Endothelial cell of umbilical vein (primary cell): ENCODE measurements around the gene PLEKHB1. TPM values are rescaled to one million over a fixed set of nuclear protein-coding genes. Genes with fewer than 3 reads are reported as not detected.

Experiments used
- BruUV-seq: library from RNA; stranded (reverse); fragments of 400-500 nt; replicated peaks from 2 replicates; lab custom pipeline; 2021; lab: Mats Ljungman, UMichigan
- CTCF ChIA-PET: fragments of 300-600, 350-600 bp; sonication (Branson Sonifier 250); formaldehyde crosslinking; loops from one replicate; lab custom pipeline; 2021; ENCODE audit warnings: antibody characterized with exemption, inconsistent platforms; lab: Charles Lee
- POLR2A ChIA-PET: fragments of 300-600, 350-600 bp; sonication (Branson Sonifier 250); formaldehyde crosslinking; loops from one replicate; lab custom pipeline; 2021; ENCODE audit warnings: antibody characterized with exemption, inconsistent platforms; lab: Charles Lee
- DNase-seq: peaks from one replicate; pipeline ENCODE4 v3.0.0-alpha.2; 2011; ENCODE audit warnings: low read depth, low spot score
- FAIRE-seq: peaks from 2 replicates; lab custom pipeline; 2011; peaks lifted over from hg19 to GRCh38; lab: Jason Lieb, UNC
- H2AFZ ChIP-seq: 2 replicates; pipeline ENCODE4 v1.6.0; 2012; ENCODE audit warnings: low read depth, low read length, control low read depth, inconsistent platforms
- H3K27ac ChIP-seq: 2 replicates; pipeline ENCODE4 v1.5.1; 2011; ENCODE audit warnings: low read depth, mild to moderate bottlenecking, control low read depth, low read length, moderate library complexity; ENCODE audit not compliant: insufficient read depth
- H3K27me3 ChIP-seq, 2 experiments: 2 replicates each; pipeline versions ENCODE4 v1.6.0 to v1.6.1; 2011; ENCODE audit warnings: low read length in 2 of 2, mixed read lengths in 1 of 2; ENCODE audit not compliant: control insufficient read depth in 2 of 2, insufficient read depth in 2 of 2
- H3K36me3 ChIP-seq, 2 experiments: 2 replicates in 1 of 2; 3 replicates in 1 of 2; pipeline ENCODE4 v1.5.1; 2011; ENCODE audit warnings: low read length in 2 of 2, mild to moderate bottlenecking in 1 of 2, moderate library complexity in 1 of 2; ENCODE audit not compliant: control insufficient read depth in 2 of 2, insufficient read depth in 2 of 2; ENCODE audit errors: extremely low read depth in 1 of 2
- H3K4me1 ChIP-seq: 3 replicates; pipeline ENCODE4 v1.5.1; 2011; ENCODE audit warnings: mild to moderate bottlenecking, low read length; ENCODE audit not compliant: control insufficient read depth, insufficient read depth; ENCODE audit errors: extremely low read depth
- H3K4me2 ChIP-seq: 2 replicates; pipeline ENCODE4 v1.6.1; 2011; ENCODE audit warnings: low read length, control low read depth, mixed read lengths; ENCODE audit not compliant: insufficient read depth
- H3K4me3 ChIP-seq, 3 experiments: fragments of 200-600 bp in 1 of 3; sonication (generic), shearing (Covaris generic) in 1 of 3; replicated peaks in 1 of 3; 2 replicates each; pipeline ENCODE4 v1.5.1; 2011 to 2016; ENCODE audit warnings: control low read depth in 3 of 3, low read length in 3 of 3, mild to moderate bottlenecking in 2 of 3, inconsistent platforms in 1 of 3, low read depth in 1 of 3, moderate library complexity in 1 of 3; ENCODE audit not compliant: insufficient read depth in 1 of 3
- H3K79me2 ChIP-seq: 2 replicates; pipeline ENCODE4 v1.6.0; 2012; ENCODE audit warnings: low read length, inconsistent platforms; ENCODE audit not compliant: control insufficient read depth, insufficient read depth
- H3K9ac ChIP-seq: replicated peaks from 2 replicates; pipeline ENCODE3; 2011; ENCODE audit warnings: low read length, control low read depth; ENCODE audit not compliant: insufficient read depth; ENCODE audit errors: extremely low read depth
- H3K9me1 ChIP-seq: replicated peaks from 3 replicates; pipeline ENCODE4 v1.6.0; 2011; ENCODE audit warnings: mild to moderate bottlenecking, low read length; ENCODE audit not compliant: control insufficient read depth, insufficient read depth; ENCODE audit errors: extremely low read depth
- H3K9me3 ChIP-seq: replicated peaks from 2 replicates; pipeline ENCODE4 v1.5.1; 2012; ENCODE audit warnings: low read length, inconsistent platforms; ENCODE audit not compliant: control insufficient read depth, insufficient read depth
- H4K20me1 ChIP-seq: replicated peaks from 2 replicates; pipeline ENCODE3; 2011; ENCODE audit warnings: mild to moderate bottlenecking, low read length; ENCODE audit not compliant: control insufficient read depth, insufficient read depth; ENCODE audit errors: extremely low read depth
- EZH2 ChIP-seq: IDR thresholded peaks from 2 replicates; pipeline ENCODE4 v1.6.1; 2012; ENCODE audit warnings: borderline replicate concordance, low read depth, mild to moderate bottlenecking, moderate library complexity, low read length, inconsistent platforms; ENCODE audit not compliant: severe bottlenecking
- FOS ChIP-seq: IDR thresholded peaks from 2 replicates; pipeline ENCODE4 v1.6.1; 2011; ENCODE audit warnings: mild to moderate bottlenecking, low read length, moderate library complexity, borderline replicate concordance; ENCODE audit not compliant: insufficient read depth
- GATA2 ChIP-seq: IDR thresholded peaks from 2 replicates; pipeline ENCODE4 v1.7.0; 2011; ENCODE audit warnings: low read depth, mild to moderate bottlenecking, moderate library complexity, mixed read lengths, low read length; ENCODE audit not compliant: insufficient read length, insufficient read depth
- JUN ChIP-seq: IDR thresholded peaks from 2 replicates; pipeline ENCODE4 v1.6.1; 2011; ENCODE audit warnings: borderline replicate concordance, low read depth; ENCODE audit not compliant: insufficient read length, insufficient read depth
- MYC ChIP-seq: IDR thresholded peaks from one replicate; pipeline ENCODE4 v1.6.1; 2011; ENCODE audit warnings: mild to moderate bottlenecking, low read depth, low read length
- POLR2A ChIP-seq: IDR thresholded peaks from 2 replicates; pipeline ENCODE4 v1.6.1; 2012; ENCODE audit warnings: low read depth, mild to moderate bottlenecking, control low read depth, low read length
- POLR2AphosphoS5 ChIP-seq: IDR thresholded peaks from 2 replicates; pipeline ENCODE4 v1.6.1; 2012; ENCODE audit warnings: low read depth, mild to moderate bottlenecking, control low read depth, low read length, moderate library complexity; ENCODE audit not compliant: insufficient read depth
- dilution Hi-C: fragments of 300-500 bp; cut with MboI; formaldehyde crosslinking; loops from one replicate; pipeline ENCODE4 v1.15.0; 2019; ENCODE audit warnings: low sequenced_read_pairs; ENCODE audit not compliant: extremely low pct_ligation_motif_present
- intact Hi-C: fragments of 100-400 bp; cut with micrococcal nuclease; formaldehyde crosslinking; loops from one replicate; pipeline ENCODE4 v1.10.0; 2022
- polyA plus RNA-seq, 4 experiments: library from polyadenylated mRNA; depleted of rRNA in 3 of 4; stranded (reverse) in 3 of 4; unstranded in 1 of 4; fragments of >200 nt; gene quantifications; 2 replicates each; pipeline versions ENCODE4 v1.2.1 to v1.2.3, GENCODE V29; 2011 to 2012; ENCODE audit warnings: missing spikeins in 1 of 4
- total RNA-seq: library from RNA; stranded (reverse); gene quantifications from 2 replicates; pipeline ENCODE4 v1.2.3, GENCODE V29; 2021
- TF ChIP-seq, protein P1 (sequence below): IDR thresholded peaks from 2 replicates; pipeline ENCODE4 v1.6.1; 2011; ENCODE audit not compliant: insufficient read depth, insufficient read length
- TF ChIP-seq, protein P2 (sequence below), 2 donors: IDR thresholded peaks; 1 replicate in 1 of 2; 2 replicates in 1 of 2; pipeline ENCODE4 v1.5.1; 2011; ENCODE audit warnings: low read length in 2 of 2, mild to moderate bottlenecking in 2 of 2, moderate library complexity in 2 of 2, control low read depth in 1 of 2, inconsistent platforms in 1 of 2, low read depth in 1 of 2; ENCODE audit not compliant: insufficient read depth in 1 of 2; ENCODE audit errors: extremely low read depth in 1 of 2

PLEKHB1 gene
- total and polyA plus RNA-seq, 2 donors (not counting 3 experiments of a cell fraction or from before 2014, with no cell fraction given) = 0.75 to 0.99 TPM

DNA sequence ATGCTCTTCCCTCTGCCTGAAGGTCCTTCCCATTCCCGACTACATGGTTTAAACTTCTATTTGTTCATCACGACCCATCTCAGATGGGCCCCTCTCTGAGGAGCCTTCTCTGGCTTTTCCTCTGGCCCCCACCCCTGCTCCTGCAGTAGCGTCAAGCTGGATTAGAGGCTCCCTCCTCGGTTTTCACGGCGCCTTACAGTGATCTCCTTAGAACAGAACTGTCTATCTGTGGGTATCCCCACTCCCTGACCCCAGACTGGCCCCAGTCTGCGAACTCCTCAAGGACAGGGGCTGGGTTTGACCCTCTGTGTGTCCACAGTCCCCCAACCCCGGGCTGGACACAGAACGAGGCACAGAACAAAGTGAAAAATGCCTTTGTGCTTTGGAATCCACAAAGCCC lies 2.8 kb downstream of the PLEKHB1 start:
- H3K9me3 ChIP-seq = no peaks in the 10 kb centered on the region
- no peaks in the 10 kb centered on the region for H4K20me1 ChIP-seq
- no peak overlapping the region for H3K27ac ChIP-seq
- TF ChIP-seq EZH2 (no peak), JUN (no peak), FOS (no peak), GATA2 (no peak), POLR2AphosphoS5 (no peak), MYC (no peak), POLR2A (no peak)
- TF ChIP-seq, protein P1, sequence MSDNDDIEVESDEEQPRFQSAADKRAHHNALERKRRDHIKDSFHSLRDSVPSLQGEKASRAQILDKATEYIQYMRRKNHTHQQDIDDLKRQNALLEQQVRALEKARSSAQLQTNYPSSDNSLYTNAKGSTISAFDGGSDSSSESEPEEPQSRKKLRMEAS = no peak
- TF ChIP-seq, protein P2, sequence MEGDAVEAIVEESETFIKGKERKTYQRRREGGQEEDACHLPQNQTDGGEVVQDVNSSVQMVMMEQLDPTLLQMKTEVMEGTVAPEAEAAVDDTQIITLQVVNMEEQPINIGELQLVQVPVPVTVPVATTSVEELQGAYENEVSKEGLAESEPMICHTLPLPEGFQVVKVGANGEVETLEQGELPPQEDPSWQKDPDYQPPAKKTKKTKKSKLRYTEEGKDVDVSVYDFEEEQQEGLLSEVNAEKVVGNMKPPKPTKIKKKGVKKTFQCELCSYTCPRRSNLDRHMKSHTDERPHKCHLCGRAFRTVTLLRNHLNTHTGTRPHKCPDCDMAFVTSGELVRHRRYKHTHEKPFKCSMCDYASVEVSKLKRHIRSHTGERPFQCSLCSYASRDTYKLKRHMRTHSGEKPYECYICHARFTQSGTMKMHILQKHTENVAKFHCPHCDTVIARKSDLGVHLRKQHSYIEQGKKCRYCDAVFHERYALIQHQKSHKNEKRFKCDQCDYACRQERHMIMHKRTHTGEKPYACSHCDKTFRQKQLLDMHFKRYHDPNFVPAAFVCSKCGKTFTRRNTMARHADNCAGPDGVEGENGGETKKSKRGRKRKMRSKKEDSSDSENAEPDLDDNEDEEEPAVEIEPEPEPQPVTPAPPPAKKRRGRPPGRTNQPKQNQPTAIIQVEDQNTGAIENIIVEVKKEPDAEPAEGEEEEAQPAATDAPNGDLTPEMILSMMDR (IDR thresholded peaks at IDR 0.05; ENCODE audit: extremely low read depth in 1 of 2, insufficient read depth in 1 of 2, low read depth in 1 of 2, low read length in 2 of 2) = no peak
- no peak overlapping the region for H3K4me2 ChIP-seq
- intact Hi-C loops (no loop called here), dilution Hi-C loops (no loop called here)
- no peaks in the 10 kb centered on the region for H3K36me3 ChIP-seq
- H3K27me3 ChIP-seq = peaks cover 11 to 23% of the 10 kb centered on the region in 2 experiments
- BruUV-seq = no TSS peak
- no peaks in the 10 kb centered on the region for H3K4me1 ChIP-seq
- no peaks in the 10 kb centered on the region for H3K79me2 ChIP-seq
- DNase-seq (no peak), FAIRE-seq (no peak)
- no peaks in the 10 kb centered on the region for H3K9me1 ChIP-seq
- POLR2A ChIA-PET = no interaction called here
- H2AFZ ChIP-seq = no peak overlapping the region
- H3K9ac ChIP-seq = no peak overlapping the region
- CTCF ChIA-PET = interaction anchor here (0.9 to 3.3 kb wide), 5 partner anchors 12 to 298 kb away, joined by 3 to 21 read pairs (median 3); no protein-coding TSS in a partner anchor
- no peak overlapping the region for H3K4me3 ChIP-seq
